Middle frontal gyrus (tissue), 1 donor: Measurements from ENCODE around the gene GSTA4.
"Not testable (repeated sequence)": the region's sequence is repeated elsewhere in the genome, so short reads cannot be mapped to it uniquely, and the experiment has no call there.

Source experiments
- DNase-seq: peaks from one replicate; pipeline ENCODE4 v3.0.0-alpha.2; 2015; ENCODE audit warnings: low spot score; ENCODE audit errors: extremely low spot score

GSTA4 gene

GRCh38 chr6:53014063-53014462 is 19.0 kb upstream of the GSTA4 start:
- no peak for DNase-seq

GRCh38 chr6:53011979-53012378 is 16.9 kb upstream of the GSTA4 start:
- DNase-seq = no peak

GRCh38 chr6:53010504-53010903 is 15.4 kb upstream of the GSTA4 start:
- DNase-seq = no peak

GRCh38 chr6:53009511-53009910 is 14.4 kb upstream of the GSTA4 start:
- no peak for DNase-seq

GRCh38 chr6:53009056-53009455 is 14.0 kb upstream of the GSTA4 start:
- no peak for DNase-seq

- not testable (repeated sequence) for DNase-seq
Measured at GRCh38 chr6:53008192-53008687, 13.2 kb upstream of the GSTA4 start.

- no peak for DNase-seq
Measured at GRCh38 chr6:53005663-53006250, 10.7 kb upstream of the GSTA4 start.

- DNase-seq = no peak
Measured at GRCh38 chr6:52999456-52999855, 4.4 kb upstream of the GSTA4 start.

GRCh38 chr6:52998603-52999002 is 3.5 kb upstream of the GSTA4 start:
- no peak for DNase-seq

GRCh38 chr6:52995913-52996645 is 995 bp upstream of the GSTA4 start:
- DNase-seq = no peak

GRCh38 chr6:52994839-52995088 is 320 bp downstream of the GSTA4 start:
- DNase-seq = no peak

GRCh38 chr6:52994031-52994838 is 849 bp downstream of the GSTA4 start:
- no peak for DNase-seq

GRCh38 chr6:52992980-52993920 is 1.8 kb downstream of the GSTA4 start:
- DNase-seq = no peak

GRCh38 chr6:52990342-52990741 is 4.7 kb downstream of the GSTA4 start:
- no peak for DNase-seq

- no peak for DNase-seq
Measured at GRCh38 chr6:52985228-52985627, 9.9 kb downstream of the GSTA4 start.

GRCh38 chr6:52984247-52984646 is 10.8 kb downstream of the GSTA4 start:
- DNase-seq = no peak

GRCh38 chr6:52983159-52983848 is 11.8 kb downstream of the GSTA4 start:
- no peak for DNase-seq

- DNase-seq = no peak
Measured at GRCh38 chr6:52982680-52983079, 12.4 kb downstream of the GSTA4 start.

GRCh38 chr6:52981222-52981900 is 13.7 kb downstream of the GSTA4 start:
- DNase-seq = no peak

GRCh38 chr6:52976591-52977035 is 18.5 kb downstream of the GSTA4 start:
- DNase-seq = no peak
